Right forelimb (tissue), 1 donor: ENCODE data around the gene GRIP2.
A peak's percentile ranks its signal among the peaks of the same experiment; 100 is the strongest.

ENCODE experiments used
- DNase-seq: peaks from one replicate; pipeline ENCODE4 v3.0.0-alpha.2; 2018

GRIP2 gene

DNA sequence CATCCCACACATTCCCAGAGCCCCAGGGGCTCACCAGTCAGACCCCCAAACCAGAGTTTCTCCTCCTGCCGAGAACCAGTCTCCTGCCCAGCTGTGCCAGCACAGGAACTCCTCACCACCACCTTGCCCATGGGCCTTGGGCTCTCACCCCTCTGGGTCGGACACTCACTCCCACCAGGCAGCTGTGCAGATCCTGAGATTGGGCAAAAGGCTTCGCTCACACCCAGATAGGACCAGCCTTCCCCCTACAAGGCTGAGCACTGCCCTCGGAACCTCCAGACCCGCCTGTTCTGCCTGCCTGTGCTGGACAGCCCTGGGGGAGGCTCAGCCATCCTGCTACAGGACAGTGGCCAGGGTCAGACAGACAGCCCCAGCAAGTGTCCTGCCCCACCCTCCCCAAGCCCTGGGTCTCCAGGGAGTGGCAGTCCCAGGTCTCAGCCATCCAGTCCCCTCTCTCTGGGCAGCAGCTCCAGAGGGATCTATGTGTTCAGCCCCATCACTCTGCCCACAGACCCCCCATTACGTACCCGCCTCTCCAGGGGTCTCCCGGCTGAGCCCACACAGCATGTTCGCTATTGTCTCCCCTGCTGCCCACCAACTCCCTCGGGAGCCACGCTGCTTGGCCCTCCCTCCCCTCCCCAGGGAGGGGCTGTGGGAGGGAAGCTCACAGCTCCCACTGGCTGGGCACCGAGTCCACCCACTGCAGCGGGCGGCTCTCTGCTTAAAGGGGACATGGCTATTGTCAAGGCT, at the start of gene GRIP2:
TSS of gene GRIP2 (minus strand) at position 601 of the 750 bp plus-strand sequence. CDS start at position 567, 34 bp downstream.
- no peak for DNase-seq

DNA sequence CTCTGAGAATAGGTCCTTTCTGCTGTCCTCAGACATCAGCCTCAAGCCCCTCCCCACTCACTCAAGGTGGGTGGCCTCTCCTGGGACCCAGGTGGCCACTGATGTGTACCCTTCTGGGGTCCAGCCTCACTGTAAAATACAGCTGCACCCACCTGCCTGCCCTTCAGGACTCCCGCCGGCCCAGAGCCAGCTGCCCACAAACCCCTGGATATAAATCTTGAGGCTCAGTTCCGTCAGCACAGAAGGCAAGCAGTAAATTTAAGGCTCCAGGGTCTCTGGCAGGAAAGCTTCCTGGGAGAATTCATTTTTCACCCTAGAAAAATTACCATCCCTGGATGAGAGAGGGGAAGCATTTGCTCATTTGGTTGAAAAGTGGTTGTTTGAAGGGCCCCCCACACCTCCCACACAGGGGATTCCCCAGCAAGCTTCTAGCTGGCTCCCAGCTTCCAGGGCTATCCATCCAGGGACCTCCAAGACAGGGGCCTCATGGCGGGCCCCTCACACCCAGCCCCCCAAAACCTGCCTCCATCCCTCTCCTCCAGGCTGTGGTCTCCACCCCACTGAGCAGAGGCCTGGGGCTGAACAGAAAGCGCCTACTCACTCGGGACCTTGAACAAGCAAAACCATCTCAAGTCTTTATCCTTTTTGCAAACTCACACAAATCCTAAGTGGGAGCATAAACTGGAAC, 48.4 kb upstream of the GRIP2 start:
- no peak for DNase-seq

DNA sequence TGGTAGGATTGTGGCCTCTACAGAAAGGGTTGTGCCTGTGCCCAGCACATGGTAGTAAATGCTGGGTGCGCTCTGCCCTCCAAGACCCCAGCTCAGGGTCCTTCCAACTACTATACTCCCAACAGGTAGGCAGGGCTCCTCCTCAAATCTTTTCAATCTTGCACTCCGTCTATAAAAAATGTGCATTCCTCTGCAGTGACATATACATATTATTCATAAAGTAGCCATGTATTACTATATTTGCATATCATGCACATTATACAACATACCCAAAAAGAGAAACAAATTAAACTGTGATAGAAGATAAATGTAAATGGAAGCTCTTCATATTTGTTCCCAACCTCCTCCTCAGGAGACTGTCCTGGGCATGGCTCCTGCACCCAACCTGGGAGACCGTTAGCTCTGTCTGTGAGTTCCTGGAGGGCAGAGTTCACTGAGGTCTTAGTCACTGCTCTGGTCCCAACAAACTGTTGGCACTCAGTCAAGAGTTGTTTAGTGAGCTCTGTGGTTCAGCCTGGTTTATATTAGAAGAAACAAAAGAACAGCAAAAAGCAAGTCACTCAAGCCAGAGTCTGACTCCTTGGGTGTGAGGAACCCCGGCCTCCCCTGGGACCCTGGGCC, 47.7 kb upstream of the GRIP2 start:
- no peak for DNase-seq

DNA sequence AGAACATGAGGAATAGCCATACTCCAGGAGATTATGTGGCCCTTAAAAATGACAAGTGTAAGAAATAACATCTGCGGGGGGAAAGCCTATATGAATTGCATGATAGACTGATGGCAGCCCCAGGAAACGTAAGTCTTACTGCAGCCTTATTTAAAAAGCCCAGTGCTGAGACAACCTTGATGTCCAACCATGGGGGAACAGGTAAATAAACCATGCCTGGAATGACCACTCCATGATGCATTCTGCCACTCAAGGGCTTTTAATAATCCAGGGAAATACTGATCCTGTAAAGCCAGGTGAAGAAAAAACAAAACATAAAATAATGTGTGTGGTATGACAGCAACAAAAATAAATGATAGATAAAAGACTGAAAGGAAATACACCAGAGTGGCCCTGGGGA, 46.5 kb upstream of the GRIP2 start:
- no peak for DNase-seq

DNA sequence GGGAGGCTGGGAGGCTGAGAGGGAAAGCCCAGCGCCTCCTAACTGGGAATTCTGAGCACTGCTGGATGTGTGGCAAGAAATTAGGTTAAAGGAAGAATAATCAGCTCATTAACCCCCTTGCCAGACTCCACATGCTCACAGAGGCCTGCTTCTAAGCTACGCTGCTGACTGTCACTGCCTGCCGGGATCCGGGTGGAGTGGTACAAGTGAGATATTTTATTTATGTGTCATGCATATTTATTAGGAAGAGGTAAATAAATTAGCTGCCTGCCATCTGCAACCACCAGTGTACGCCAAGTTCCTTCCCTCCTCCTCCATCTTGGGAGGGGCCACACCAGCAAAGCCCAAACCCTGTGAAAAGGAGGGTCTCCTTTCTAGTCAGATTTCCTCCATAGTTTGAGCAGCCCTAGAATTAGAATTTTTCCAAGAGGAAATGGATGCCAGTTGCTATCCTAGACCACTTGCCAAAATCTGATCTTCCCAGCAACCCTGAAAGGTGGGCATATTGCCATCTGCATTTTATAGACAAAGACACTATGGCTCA, 43.5 kb upstream of the GRIP2 start:
- DNase-seq = no peak

DNA sequence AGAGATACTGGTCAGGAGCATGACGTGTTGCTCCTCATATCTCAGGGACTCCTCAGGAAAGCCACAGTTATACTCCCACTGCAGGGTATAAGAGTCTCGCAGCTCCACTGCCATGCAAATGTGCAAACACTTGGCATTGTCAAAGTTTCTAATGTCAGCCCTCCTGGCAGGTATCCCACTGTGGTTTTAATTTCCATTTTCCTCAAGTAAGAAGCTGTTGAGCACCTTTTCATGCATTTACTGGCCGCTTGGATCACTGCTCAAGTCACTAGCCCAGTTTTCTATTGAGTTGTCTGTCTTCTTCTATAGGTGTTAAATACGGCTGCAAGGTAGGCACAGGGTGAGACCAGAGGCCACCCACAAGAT, 41.9 kb upstream of the GRIP2 start:
- DNase-seq = no peak

DNA sequence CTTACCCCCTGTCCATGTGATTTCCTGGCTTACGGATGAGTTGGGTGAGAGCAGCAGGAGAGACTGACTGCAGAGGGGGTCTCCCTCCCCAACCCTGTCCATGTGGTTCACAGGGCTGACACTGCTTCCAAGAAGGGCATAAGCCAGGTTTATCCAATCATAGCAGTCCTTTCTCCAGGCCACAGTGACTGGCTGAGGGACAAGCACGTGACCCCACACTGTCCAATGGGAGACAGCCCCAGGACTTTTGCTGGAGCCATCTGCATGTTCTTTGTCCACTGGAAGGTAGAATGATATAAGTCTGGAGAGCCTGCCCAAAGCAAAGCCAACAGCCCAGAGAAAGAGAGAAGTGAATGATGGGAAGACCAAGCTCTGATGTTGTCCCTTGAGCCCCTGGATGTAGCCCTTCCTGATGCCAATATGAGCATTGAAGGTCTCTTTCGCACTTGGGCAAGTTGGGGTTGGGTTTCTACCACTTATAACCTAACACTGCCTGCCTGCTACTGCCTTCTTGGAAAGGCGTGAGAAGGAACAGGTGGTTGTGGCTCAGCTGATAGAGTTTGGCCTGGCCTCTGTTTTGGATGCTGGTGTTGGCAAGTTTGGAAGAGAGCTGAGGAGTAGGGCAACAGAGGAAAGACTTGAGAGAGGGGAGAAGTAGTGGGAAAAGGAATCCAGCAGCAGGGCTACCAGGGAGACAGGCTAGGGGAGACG, 41.3 kb upstream of the GRIP2 start:
- DNase-seq = no peak

DNA sequence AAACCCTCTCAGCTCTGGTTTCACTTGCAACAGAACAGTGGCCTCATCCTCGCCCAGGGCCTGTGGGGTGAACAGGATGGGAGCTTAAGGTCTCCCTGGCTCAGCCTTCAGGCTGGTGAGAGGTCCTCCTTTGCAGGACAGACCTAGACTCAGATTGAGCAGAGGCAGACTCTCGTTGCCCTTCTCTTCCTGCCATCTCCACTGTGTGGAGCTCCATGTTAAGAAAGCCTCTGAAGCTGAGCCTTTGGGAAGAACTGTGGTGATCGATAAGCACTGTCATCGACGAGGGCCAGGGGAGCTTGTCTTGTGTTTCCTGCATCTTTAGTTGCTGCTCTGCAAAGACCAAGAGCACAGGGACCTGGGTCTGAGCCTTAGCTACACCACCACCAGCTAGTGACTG, 37.8 kb upstream of the GRIP2 start:
- no peak for DNase-seq

DNA sequence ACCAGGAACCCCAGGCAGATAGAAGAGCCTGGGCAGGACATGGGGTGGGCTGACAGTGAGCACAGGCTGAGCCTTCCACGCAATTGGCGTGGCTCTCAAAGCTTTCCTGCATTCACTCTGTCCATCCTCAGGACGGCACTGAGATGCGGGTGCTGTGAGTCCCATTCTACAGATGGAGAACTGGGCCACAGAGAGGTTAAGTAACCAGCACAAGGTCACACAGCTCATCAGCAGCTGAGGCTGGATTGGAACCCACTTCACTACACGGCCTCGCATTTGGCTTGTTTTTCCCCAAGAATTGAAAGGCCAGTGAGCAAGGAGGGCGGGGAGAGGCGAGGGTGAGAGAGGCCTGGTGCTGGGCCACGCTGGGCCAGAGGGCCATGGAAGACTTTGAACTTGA, 36.0 kb upstream of the GRIP2 start:
- no peak for DNase-seq

DNA sequence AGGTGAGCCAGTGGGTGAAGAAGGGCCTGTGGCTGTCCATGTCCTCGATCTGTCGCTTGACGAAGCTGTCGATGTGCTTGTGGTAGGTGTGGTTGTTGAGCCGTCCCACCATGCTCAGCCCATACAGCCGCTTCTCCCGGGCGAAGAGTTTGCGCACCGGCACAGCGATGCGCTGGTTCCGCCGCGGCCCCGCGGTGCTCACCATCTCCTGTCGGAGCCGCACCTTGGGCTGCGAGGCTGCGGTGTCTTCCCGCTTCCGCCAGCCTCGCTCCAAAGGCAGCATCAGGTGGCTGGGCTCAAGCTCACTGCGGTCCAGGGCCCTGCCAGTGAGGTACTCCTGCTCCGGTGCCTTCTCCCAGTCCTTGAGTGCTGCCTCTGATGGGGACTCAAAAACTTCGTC, 34.0 kb upstream of the GRIP2 start:
- DNase-seq = no peak

DNA sequence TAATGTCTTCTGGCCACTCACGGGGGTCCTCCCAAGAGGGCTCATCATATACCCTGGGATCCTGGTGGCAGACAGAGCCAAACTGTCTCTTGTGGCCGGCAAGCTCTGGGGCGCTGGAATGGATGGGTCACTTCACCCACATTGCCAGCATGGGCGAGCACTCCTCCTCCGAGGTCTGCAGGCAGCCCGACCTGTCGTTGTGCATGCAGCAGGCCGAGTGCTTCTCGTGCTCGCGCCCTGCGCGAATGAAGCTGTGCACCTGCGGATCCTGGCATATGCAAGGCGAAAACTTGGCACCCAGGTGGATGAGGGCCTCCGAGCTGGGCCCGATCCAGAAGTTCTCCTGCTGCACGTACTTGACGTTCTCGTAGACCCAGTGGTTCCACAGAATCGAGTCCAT, 33.6 kb upstream of the GRIP2 start:
- DNase-seq = no peak

DNA sequence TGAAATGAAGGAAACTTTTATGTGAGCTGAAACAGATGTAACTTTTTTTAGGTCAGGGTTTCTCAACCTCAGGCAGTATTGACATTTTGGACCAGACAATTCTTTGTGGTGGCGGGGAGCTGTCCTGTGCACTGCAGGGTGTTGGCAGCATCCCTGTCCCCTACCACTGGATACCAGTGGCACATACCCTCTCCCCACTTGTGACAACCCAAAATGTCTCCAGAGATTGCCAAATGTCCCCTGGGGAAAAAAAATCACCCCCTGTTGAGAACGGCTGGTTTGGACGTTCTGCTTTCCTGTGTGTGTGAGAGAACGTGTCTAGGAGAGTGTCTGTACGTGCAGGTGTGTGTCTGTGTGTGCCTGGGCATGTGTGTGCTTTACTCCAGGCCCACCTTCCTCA, 30.7 kb upstream of the GRIP2 start:
- no peak for DNase-seq

DNA sequence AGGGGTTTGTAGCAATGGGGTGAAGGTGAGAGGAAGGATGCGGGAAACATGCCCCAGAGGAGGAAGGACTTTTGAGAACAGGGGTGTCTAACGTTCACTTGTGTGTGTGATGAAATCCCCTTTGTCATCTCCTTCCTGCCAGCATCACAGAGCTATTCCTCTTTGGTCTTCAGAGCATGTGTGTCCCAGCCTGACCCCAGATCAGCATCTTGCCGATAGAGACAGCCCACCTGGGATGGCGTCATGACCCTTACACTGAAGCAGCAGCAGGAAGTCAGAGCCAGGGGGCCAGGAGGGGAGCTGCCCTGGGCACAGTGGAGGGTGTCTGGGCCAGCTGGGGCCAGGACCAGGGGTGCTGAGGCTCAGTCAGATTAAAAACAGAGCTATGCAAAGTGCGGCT, 29.9 kb upstream of the GRIP2 start:
- no peak for DNase-seq

DNA sequence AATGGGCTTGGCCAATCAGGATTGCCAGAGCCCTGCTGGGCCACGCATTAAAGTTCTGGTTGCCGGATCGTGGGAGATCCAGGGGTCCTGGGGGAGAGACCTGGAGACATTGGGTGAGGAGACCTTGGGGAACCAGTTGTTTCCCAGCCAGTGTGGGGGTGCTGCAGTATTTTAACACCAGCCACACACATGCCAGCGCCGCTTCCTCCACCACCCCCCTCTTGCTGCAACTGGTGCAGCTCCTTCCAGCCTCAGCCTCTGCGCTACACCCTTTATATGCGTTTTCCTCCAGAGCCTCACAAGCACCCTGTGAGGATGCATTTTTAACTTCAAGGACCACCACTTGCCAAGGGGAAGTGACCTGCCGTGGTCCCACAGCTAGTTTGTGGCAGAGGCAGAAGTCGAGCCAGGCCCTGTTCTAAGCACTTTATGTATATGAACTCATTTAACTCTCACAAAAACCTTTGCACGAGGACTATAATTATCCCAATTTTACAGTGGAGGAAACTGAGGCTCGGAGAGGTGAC, 29.4 kb upstream of the GRIP2 start:
- DNase-seq = no peak

DNA sequence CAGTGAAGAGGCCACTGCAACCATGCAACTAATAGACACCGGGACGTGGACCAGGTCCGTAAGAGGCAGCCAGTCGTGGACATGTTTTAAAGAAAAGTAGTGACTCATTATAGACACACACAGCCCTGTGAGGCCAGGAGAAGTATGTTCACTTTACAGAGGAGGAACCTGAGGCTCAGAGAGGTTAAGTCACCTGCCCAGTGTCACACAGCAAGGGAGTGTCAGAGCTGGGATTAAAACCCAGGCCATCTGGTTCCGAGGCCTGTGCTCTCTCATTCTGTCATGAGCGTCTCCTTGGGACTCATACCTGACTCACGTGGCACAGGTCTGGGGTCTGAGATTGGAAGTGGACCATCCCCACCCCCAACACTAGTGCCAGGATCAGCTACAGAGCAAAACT, 28.1 kb upstream of the GRIP2 start:
- no peak for DNase-seq

DNA sequence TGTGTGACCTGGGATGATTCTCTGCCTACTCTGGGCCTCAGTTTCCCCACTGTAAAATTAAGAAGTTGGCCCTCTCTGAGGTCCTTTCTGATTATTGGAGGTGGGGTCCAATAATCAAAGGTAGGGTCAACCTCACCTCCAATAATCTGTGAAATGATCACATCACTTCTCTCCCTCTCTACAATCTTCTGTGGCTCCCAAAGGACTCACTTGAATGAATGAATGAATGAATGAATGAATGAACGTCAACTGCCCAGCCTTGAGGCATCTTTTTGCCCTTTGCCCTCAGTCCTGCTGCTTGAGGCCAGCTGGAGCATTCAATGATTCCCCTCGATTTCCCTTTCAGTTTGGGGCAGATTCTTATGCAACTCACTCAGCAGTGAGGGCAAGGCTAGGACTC, 26.7 kb upstream of the GRIP2 start:
- DNase-seq = no peak

DNA sequence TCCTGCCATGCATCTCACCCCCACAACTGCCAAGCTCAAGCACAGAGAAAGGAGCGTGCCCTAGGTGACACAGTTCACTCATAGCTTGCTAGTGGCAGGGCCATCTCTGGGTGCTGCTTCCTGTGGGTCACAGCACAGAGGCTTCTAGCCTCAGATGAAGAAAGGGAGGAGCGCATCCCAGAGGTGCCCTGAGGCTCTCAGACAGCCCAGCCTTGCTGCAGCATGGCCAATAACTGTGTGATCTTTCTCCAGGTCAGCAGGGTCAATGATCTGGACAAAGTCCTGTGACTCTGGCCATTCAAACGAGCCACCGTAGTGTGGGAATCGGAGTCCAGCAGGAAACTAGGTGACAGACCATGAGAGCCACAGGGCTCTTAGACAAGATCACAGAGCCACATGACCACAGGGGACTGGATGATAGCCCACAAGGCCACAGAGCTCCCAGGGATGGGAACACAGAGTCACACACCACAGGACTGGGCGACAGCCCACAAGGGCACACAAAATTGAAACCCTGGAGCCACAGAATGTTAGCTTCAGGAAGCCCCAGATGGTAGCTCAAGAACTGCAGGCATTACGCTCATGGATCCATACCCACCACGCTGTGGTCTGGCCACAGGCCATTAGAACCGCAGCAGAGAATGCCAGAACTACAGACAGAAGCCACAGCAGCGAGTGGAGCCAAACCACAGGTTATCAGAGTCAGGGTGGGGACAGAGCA, 25.9 kb upstream of the GRIP2 start:
- DNase-seq = peak; percentile 61

DNA sequence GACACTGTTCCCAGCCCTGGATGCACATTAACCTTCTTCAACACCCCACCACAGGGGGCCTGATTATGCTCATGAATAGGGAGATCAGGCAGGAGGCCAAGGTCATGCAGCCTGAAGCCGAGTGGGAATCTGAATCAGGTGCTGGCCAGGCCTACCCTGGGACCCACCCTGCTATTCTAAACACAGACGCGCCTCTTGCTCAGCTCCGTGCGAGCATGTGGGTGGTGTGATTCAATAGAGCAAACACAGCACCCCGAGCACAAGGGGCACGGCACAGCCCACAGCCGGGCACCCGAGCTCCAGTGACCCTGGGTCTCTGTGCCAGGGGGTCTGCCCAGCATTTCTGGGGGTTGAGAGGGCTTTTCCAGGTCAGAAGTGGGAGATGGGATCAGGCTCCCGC, 24.6 kb upstream of the GRIP2 start:
- DNase-seq = no peak

DNA sequence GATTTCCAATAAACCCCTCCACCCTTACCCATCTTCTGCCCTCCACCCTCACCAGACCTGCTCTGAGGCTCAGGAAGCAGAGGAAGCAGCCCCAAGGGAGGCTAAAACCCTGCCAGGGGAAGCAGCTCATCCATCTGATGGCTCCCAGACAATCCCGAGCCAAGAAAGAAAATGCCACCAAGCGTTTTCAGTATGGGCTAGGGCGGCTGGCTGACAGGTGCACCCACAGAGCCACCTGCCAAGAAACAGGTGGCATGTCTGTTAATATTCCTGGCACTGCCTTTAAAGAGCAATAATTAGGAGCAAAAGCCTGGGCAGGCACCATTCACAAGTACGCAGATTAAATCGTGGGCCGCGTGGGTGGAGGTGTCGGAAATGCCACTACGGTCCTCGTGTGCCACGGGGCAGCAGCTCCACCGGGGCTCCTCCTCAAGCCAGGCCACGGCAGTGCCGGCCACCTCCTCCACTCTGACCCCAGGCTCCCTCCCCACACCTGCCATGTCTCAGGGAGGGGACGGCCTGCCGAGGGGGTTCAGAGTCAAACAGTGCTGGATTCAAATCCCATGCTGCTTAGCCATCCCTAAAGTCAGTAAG, 23.9 kb upstream of the GRIP2 start:
- DNase-seq = no peak

DNA sequence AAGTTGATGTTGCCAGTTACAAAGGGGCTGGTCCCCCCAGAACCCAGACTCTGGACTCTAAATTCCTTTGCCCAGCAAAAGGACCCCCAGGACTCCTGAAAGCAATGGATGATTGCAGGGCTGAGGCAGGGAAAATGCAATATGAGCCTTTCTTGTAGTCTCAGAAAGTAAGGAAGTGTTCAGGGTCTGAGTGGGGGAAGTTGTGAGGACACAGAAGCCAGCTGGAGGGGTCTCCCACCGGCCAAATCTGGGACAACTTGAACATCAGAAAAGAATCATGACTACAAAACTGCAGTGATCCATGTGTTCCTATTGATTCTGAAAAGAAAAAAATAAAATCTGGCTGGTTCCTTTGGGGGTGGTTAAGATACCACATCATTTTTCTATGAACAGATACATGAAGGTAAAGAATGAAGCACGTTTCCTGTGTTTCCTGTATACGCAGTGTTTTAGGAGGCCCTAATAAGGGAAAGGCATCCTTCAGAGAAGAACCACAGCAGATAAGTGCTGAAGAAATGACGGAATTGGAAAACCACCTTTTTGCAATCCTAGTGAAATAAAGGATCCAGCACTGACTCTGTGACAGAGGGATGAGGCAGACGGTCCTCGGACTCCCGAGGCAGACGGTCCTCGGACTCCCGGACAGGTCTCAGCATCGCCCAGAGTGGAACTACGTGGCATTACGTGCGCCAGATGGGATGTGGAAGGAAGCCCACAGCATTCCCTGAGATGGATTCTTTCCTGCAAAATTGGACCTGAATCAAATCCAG, 22.2 kb upstream of the GRIP2 start:
- DNase-seq = no peak
